GM21515 (cell line): Measurements from ENCODE around the gene TOMM40L.
A peak's percentile ranks its signal among the peaks of the same experiment; 100 is the strongest.

Source experiments
- ATAC-seq: cut with Tn5 transposase; IDR thresholded peaks from one replicate; pipeline ENCODE4 v1.9.1; 2021; ENCODE audit not compliant: unreplicated experiment

TOMM40L gene

DNA sequence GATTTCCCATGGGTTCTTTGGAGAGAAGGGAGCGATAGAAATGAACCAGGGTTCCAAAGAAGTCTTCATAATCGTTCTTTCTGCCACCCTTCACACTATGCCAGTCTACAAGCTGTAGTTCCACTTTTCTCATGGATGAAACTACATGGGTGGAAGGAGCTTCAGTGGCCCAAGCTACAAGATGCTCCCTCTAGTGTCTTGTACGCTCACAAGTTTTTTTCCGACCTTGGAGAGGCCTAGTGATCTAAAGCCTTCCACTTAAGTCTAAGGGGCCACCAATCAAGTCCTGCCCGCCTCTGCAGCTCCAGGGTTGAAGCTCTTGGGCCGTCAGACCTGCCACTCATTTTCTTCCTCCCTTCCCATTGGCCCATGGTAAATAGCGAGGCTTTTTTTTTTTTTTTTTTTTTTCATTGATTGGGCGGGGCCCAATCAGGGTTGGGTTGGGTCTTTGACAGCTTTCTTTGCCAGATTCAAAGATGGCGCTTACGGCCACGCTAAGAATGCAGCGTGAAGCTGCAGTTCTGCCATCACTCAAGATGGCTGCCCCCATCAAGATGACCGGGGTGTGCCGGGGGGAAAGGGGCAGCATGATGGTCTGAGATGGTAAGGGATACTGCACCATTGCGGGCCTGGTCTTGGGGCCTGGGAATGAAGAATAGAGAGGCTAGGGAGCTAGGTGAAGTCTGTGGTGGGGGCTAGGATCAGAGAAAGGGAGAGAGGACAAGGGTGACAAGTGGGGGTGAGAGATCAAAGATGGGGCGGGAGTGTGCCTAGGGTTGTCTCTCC is at the start of gene TOMM40L:
TOMM40L (plus strand) TSS at position 527 of the 786 bp plus-strand sequence. CDS start 430 bp downstream, outside the sequence.
- peak; percentile 94 for ATAC-seq

DNA sequence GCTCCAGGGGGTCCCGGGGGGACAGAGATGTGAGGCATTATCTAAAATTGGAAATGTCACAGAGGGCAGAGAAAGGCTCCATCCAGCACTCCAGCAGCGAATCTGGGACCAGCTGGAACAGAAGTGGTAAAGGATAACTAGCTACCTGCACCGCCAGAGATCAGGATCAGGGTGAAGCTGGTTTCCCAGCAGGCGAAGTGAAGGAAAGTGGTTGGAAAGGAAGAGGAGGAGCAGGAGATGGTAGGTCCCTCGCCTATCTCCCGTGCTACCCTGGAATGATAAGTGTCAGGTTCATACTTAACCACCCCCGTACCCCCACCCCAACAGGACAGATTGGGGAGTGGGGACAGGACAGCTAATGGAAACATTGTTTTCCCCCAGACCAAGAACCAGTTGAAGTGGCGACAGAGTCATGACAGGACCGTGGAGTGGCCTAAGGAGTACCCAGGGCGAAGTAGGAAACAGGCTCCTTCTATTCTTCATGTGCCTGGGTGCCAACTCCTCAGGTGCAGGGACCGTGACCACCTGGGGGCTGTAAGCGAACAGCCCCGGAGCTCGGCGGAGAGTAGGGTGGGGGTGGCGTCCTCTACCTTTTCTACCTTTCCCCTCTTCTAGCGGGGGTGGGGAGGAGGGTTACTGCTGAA is 49.3 kb upstream of the TOMM40L start:
- ATAC-seq, result peak; percentile 2

DNA sequence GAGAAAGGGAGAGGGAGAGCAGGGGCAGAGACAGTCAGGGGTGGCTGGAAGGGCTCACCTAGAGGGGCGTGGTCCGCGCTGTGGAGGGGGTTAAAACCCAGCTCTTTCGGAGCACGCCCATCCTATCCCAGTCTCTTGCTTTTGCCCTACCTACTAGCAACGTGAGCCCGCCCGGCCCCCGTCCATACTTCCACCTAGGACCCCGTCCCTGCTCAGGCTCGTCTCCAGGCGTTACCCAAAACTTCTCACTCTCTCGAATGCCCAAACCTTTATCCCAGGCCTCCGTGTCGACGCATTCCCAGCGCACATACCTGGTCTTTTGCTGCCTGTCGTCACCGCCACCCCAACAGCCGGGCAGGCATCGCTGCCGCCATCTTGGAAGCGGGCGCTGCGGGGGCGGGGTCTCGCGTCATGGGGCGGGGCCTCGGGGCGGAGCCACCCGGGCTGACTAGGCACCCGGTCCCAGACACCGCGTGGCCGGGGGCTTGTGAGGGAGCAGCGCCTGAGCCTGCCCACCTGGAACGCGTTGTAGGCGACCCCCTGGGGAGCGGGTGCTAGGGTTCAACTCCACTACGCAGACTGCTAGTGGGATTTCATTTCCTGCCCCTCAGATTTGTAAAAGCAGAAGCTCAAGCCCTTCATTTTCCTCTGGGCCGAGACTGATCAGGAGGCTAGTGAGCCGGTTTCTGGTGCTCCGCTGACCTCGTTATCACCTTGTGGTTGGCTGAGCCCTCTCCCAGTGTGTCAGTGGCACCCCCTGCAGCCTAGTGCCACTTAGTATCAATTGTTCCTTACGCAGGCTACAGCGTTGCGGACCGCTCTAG is 48.5 kb upstream of the TOMM40L start, which contains the start of gene B4GALT3:
B4GALT3 (minus strand) TSS at position 396 of the 824 bp plus-strand sequence. CDS start 1,447 bp downstream, outside the sequence.
- peak; percentile 73 for ATAC-seq

DNA sequence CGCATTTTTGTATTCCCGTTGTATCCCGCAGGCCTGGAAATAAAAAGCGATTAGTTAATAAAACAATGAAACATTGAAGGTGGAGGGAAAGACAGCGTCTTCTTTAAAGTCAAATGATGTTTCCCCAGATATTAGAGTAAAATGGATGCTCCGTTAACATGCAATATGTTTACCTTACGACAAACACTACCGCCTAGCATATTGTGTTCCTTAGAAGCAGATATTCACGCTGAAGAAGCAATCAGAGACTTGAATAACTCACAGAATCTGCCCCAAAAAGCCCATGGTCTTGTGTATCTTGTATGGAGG is 48.0 kb upstream of the TOMM40L start:
- no peak for ATAC-seq

DNA sequence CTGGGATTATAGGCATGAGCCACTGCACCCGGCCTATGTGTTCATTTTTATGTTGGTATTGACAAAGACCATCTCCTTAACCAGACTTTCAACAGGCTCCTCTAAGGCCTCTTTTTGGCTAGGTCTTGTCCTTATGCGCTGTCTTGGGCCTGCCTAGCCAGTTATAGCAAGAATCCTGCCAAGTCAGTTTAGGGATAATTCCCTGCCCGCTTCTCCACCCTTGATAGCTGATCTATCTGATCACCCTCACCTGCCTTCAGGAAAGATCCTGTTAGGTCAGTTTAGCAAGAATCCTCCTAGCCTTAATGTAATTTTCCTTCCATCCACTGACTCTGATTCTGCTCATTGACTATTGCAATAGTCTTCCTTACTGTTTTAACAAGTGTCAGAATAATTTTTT is 46.2 kb upstream of the TOMM40L start:
- no peak for ATAC-seq

DNA sequence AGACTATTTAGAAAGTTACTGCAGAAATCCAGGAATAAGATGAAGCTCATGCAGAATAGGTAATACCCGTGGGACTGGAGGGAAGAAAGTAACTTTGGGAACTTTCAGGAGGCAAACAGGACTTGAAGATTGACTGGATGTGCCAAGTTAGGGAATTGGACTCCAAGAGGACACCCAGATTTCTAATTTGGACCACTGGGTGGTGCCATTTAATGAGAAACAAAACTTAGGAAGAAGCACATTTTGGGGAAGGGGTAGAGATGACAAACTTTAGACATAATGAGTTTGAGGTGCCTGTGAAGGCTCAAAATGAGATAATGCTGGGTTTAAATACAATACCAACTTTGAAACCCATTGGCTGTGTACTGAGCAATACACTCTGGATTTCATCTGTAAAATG is 45.2 kb upstream of the TOMM40L start:
- ATAC-seq, result no peak

DNA sequence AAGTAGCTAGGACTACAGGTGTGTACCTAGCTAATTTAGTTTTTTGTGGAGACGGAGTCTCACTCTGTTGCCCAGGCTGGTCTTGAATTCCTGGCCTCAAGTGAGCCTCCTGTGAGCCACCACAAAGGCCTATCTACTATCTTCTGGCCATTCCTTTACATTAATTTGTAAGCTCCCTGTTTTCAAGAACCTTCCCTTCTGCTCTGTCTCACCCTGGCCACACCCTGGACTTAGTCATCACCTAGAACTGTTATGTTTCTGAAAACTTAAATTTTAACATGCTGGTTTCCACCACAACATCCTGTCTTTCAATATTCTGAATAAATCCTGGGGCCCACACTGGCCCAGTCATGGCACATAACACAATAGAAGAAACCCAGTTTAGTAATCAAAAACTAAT is 43.6 kb upstream of the TOMM40L start:
- ATAC-seq, result peak; percentile 38

DNA sequence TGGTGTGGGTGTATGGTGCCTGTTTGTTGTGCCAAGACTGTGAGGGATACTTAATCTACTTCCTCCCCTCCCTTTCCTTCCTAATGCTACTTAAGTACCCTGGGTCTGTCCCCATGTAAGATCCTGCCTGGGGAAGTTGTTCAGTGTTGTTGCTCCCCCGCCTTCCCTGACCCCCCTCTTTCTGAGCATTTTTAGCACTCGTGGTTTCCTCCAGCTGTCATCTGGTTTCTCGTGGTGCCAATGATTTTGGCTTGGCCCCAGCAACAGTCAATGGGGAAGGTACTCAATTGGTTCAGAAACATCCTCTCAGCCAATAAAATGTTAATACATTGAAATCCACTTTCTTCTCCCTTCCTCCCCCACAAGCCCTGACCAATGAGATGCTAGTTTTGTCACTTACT is 40.6 kb upstream of the TOMM40L start:
- ATAC-seq, result peak; percentile 60

DNA sequence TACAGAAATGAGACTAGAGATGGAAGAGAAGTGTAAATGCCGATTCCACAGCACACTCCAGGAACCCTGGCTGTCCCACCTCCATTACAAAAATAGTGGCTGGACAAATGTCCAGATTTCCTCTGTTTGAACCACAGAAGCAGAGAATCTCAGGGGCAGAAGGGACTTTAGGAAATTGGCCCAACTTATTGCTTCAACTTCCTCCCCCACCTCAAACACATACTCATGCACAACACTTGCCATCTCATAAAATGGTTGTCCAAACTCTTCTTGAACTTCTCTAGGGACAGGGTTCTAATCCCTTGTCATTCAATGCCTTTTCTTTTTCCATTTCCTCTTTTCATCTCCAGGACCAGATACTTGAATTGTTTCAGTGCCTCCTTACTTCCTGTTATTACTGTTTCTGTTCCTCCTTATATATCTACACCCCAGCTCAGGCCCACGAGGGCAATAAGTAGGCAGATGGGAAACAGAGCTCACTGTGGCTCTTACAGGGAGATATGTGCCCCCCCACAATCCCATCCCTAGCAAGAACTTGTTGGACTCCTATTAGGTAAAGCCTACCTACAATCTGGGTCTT is 40.0 kb upstream of the TOMM40L start:
- peak; percentile 23 for ATAC-seq

DNA sequence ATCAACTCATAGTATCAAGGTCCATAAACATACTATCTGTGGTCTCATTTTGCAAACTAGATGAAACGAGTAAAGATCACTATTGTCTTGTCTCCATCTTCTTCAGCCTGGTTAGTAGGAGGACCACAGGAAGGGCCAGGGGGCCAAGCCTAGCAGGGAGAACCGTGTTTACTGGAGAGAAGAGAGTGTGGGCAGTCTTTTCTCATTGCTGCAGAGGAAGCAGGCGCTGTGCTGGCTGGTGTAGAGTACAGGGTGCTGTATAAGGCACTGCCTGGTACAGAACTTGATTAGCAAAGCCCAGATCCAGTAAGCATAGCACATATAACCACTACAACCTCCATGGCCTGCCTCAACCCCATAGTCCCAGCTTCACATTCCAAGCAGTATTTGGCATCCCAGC is 38.5 kb upstream of the TOMM40L start:
- ATAC-seq, result no peak

DNA sequence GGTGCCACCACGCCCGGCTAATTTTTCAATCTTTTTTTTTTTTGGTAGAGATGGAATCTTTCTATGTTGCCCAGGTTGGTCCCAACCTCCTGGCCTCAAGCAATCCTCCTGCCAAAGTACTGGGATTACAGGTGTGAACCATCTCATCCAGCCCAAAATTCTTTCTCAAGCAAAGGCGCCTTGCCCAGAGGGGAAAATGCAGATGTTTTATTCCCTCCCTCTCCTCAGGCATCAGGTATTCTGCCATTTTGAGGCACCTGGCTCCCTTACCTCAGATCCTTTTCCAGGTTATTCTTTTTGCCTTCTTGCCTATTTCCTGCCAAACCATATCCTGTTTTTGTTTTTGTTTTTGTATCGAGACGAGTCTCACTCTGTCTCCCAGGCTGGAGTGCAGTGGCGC is 37.5 kb upstream of the TOMM40L start:
- no peak for ATAC-seq

DNA sequence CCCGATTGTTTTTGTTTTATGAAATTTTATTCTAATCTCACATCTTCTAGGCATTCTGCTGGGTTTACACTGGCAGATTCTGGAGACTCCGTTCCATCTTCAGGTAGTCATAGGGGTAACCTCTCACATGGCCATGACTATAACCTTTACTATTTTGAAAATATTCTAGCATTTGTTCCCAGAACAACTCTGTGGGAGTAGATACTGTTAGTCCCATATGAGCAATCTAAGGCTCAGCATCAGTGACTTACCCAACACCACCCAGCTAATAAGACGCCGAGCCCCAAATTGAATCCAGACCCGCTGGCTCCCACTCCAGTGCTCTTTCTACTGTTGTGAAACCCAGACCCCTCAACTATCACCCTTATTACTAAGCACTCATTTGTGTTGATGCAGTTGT is 36.8 kb upstream of the TOMM40L start:
- no peak for ATAC-seq

DNA sequence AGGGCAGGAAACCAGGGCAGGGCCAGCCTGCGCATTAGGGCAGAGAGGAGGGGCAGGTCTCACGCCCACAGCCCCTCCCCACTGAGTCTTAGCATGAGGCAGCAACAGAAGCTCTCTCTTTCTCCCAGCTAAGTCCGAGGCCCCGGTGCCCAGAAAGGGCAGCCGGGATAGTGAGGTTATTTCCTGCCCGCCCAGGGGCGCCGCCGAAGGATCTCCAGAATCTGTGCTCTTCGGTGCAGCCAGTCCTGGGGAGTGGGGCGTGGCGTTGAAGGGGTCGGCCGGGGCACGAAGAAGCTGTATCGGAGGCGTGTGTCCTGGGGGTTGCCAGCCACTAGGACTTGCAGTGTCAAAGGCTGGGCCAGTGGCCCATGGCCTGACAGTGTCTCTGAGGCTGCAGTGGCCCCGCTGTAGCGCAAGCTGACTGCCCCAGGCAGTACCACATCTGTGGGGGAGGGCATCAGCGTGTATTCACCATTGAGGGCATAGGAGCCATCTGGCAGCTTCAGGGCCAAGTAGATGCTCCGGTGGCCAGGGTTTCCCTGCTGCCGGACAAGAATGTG is 34.8 kb upstream of the TOMM40L start:
- no peak for ATAC-seq

DNA sequence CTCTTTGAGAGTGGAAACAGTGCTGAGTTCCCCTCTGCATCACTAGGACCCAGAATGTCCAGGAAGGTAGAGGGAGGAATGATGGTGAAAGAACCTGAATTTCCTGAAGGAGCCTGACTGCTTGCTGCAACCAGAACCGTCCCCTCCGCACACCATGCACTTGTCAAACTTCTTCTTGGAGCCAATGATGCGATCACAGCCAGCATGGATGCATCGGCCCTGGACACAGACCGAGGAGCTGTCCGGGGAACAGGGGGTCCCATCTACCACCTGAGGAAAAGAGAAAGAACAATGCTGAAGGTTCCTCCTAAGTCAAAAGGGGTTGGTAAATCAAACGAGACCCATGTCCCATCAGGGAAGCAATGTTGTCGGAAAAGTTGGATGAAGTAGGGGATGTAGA is 33.9 kb upstream of the TOMM40L start:
- no peak for ATAC-seq

DNA sequence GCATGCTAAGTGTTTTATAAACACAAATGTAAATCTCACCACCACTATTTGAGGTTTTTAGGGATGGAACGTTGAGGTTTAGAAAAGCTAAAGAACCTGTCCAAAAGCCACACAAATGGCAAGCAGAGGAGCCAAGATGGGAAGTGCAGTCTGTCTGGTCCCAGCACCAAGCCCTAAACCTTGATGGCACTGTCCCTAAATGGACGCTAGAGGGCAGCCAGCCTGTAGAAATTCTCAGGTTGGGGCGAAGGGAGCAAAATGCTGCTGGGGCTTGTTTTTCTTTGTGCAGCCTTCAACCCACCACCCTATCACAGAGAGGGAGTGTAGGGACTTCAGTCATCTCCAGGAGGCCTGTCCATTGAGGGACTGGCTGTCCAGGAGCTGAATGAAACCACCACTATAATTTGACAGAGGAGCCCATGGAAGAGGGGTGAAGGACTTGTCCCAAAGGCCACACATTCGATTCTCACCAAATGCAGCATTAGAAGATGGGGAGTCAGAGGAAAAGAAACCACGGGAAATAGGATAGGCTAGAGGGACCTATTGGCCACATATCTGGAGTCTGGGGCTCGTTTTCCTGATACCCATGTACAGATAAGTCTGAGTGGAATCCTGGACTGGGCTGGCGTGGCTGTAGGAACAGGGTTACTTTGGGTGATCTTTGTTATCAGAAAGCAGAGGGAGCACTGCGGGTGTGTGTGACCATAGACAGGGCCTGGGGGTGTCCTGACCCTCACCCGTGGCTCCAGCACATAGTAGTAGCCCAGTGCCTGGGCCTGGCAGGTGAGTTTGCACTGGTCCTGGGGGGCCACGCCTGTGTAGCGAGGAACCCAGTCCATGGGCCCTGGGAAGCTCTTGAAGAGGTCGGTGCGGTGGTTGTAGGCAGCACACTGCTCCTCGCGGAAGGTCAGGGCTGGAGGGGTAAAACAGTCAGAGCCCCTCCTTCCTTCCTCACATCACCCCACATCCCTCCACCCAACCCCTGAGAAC is 33.1 kb upstream of the TOMM40L start:
- ATAC-seq, result no peak

DNA sequence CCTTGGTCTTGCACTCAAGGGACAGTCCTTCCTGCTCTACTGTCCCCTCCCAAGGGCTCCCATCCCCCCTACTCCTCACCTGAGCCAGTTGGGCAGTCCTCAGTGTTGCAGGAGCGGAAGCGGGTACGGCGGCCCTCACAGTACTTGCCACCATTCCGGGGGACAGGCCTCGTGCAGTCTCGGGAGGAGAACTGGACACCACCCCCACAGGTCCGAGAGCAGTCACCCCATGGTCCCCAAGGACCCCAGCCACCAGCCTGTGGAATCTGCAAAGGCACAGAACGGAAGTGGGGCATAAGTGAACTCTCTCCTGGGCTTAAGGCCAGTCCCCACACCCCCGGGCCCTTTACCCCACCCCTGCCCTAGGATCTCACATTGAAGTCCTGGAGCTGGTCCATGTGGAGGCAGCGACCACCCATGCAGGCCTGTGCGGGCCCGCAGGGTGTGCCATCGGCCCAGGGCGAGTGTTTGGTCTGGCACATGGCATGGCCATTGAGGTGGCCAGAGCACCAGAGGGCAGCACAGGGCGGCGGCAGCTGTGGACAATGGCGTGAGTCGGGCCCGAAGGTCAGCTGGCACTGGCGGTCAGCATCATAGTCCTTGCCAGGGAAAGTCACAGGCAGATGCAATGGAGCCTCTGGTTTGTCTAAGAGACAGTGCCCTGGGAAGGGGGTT is 32.2 kb upstream of the TOMM40L start:
- no peak for ATAC-seq

DNA sequence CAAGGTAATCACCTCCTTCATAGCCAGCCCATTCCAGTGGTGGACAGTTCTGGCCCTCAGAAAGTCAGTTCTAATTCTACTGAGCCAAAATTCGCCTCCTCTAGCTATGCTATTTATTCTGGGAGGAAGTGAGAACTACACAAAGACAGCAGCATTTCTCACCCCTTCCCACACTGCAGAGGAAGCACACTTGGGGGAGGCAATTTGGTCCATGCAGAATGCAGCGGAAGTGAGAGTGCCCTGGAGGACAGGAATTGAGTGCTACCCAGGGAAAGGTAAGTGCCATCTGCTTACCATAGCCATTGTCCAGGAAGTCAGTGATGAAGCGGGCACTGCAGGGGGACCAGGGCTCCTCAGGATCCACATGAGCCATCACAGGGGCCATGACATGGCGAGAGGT is 30.7 kb upstream of the TOMM40L start:
- ATAC-seq, result peak; percentile 57

DNA sequence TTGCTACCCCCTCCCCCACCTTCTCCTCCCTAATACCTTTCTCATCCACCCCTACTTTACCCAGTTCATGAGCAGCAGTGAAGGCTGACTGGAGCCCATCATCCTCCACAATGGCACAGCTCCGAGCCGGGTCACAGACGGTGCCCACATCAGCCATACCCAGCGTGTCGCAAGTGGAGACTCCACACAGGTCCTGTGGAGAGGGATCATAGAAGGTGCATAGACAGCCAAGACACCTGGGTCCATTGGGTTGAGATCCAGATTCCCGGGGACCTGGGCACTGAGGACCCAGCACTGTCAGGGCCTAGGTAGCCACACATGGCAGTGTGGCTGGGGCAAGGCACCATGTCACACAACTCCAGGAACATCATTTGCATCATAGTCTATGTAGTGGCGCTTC is 29.7 kb upstream of the TOMM40L start:
- no peak for ATAC-seq
